ENCODE results near the gene MANF.

Gene MANF

GRCh38 chr3:51381333-51381705, 3.8 kb upstream of the MANF start:
- no peaks in the 10 kb centered on the region for H3K9me3 ChIP-seq (ENCODE audit: insufficient read depth, low read length)
- no peaks in the 10 kb centered on the region for H4K20me1 ChIP-seq (ENCODE audit: low read depth, low read length)
- H3K27ac ChIP-seq (ENCODE audit: low read depth, low read length), result no peak overlapping the region
- H2AFZ ChIP-seq (ENCODE audit: low read depth, low read length, severe bottlenecking), result no peak overlapping the region
- H3K36me3 ChIP-seq (ENCODE audit: low read length), result peaks cover 1% of the 10 kb centered on the region; the same call in 1 of the 2 replicates
- H3K4me2 ChIP-seq (ENCODE audit: low read depth, low read length, poor library complexity, severe bottlenecking), result no peak overlapping the region
- H3K79me2 ChIP-seq (ENCODE audit: insufficient read depth, low read length), result peaks cover 11% of the 10 kb centered on the region
- no peaks in the 10 kb centered on the region for H3K27me3 ChIP-seq (ENCODE audit: low read length)
- H3K9ac ChIP-seq (ENCODE audit: low read length), result no peak overlapping the region
- no peak for TF ChIP-seq CTCF (IDR thresholded peaks at IDR 0.05; ENCODE audit: insufficient read depth, low read length, poor library complexity, severe bottlenecking)
- TF ChIP-seq EZH2phosphoT487 (conservative IDR thresholded peaks at IDR 0.05; ENCODE audit: low read length), result no peak
- no peak overlapping the region for H3K4me3 ChIP-seq (ENCODE audit: insufficient read depth, low read length, poor library complexity, severe bottlenecking)
- H3F3A ChIP-seq (ENCODE audit: insufficient read depth), result peaks cover 5% of the 10 kb centered on the region; the same call in 1 of the 2 replicates
- no peaks in the 10 kb centered on the region for H3K9me2 ChIP-seq (replicated peaks; ENCODE audit: insufficient read depth, low read length)

GRCh38 chr3:51382076-51382745, 2.9 kb upstream of the MANF start:
- H3K27ac ChIP-seq (ENCODE audit: low read depth, low read length), result no peak overlapping the region
- peaks cover 11% of the 10 kb centered on the region; the same call in 1 of the 2 replicates for H3F3A ChIP-seq (ENCODE audit: insufficient read depth)
- H3K9ac ChIP-seq (ENCODE audit: low read length), result no peak overlapping the region
- no peaks in the 10 kb centered on the region for H3K9me3 ChIP-seq (ENCODE audit: insufficient read depth, low read length)
- H3K9me2 ChIP-seq (replicated peaks; ENCODE audit: insufficient read depth, low read length), result no peaks in the 10 kb centered on the region
- peaks cover 3% of the 10 kb centered on the region; the same call in 1 of the 2 replicates for H3K36me3 ChIP-seq (ENCODE audit: low read length)
- no peak overlapping the region for H3K4me2 ChIP-seq (ENCODE audit: low read depth, low read length, poor library complexity, severe bottlenecking)
- no peak overlapping the region for H3K4me3 ChIP-seq (ENCODE audit: insufficient read depth, low read length, poor library complexity, severe bottlenecking)
- no peaks in the 10 kb centered on the region for H3K27me3 ChIP-seq (ENCODE audit: low read length)
- peaks cover 18% of the 10 kb centered on the region for H3K79me2 ChIP-seq (ENCODE audit: insufficient read depth, low read length)
- TF ChIP-seq CTCF (IDR thresholded peaks at IDR 0.05; ENCODE audit: insufficient read depth, low read length, poor library complexity, severe bottlenecking) (no peak), EZH2phosphoT487 (conservative IDR thresholded peaks at IDR 0.05; ENCODE audit: low read length) (no peak)
- no peak overlapping the region for H2AFZ ChIP-seq (ENCODE audit: low read depth, low read length, severe bottlenecking)
- H4K20me1 ChIP-seq (ENCODE audit: low read depth, low read length), result no peaks in the 10 kb centered on the region

GRCh38 chr3:51382947-51383578, 2.0 kb upstream of the MANF start:
- Histone ChIP-seq H3F3A (ENCODE audit: insufficient read depth) (peaks cover 19% of the 10 kb centered on the region), H4K20me1 (ENCODE audit: low read depth, low read length) (no peaks in the 10 kb centered on the region), H2AFZ (ENCODE audit: low read depth, low read length, severe bottlenecking) (no peak overlapping the region), H3K4me3 (ENCODE audit: insufficient read depth, low read length, poor library complexity, severe bottlenecking) (no peak overlapping the region), H3K9ac (ENCODE audit: low read length) (peak overlapping the region; percentile 90; the same call in 1 of the 2 replicates), H3K36me3 (ENCODE audit: low read length) (peaks cover 3% of the 10 kb centered on the region; the same call in 1 of the 2 replicates), H3K27me3 (ENCODE audit: low read length) (no peaks in the 10 kb centered on the region), H3K9me2 (replicated peaks; ENCODE audit: insufficient read depth, low read length) (no peaks in the 10 kb centered on the region), H3K9me3 (ENCODE audit: insufficient read depth, low read length) (no peaks in the 10 kb centered on the region), H3K27ac (ENCODE audit: low read depth, low read length) (no peak overlapping the region), H3K4me2 (ENCODE audit: low read depth, low read length, poor library complexity, severe bottlenecking) (peak overlapping the region; percentile 84), H3K79me2 (ENCODE audit: insufficient read depth, low read length) (peaks cover 26% of the 10 kb centered on the region)
- TF ChIP-seq EZH2phosphoT487 (conservative IDR thresholded peaks at IDR 0.05; ENCODE audit: low read length) (no peak), CTCF (IDR thresholded peaks at IDR 0.05; ENCODE audit: insufficient read depth, low read length, poor library complexity, severe bottlenecking) (no peak)

Data from SU-DHL-6 (cell line).